ENCODE data around the gene ASL.

ASL gene

DNA sequence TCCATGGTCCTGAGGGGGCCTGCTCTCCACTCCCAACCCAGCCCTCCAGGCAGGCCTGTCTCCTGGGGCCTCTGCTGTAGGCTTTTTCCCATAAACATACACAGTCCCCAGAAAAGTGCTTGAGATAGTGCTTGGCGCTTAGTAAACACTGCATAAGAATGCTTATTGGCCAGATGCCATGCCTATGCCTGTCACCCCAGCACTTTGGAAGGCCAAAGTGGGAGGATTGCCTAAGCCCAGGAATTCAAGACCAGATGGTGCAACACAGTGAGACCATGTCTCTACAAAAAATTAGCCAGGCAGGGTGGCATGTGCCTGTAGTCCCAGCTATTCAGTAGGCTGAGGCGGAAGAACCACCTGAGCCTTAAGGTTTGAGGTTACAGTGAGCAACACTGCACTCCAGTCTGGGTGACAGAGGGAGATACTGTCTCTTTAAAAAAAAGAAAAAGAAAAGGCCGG is 24.6 kb upstream of the ASL start:
- Mint-ChIP-seq H3K9me3 (no peaks in the 10 kb centered on the region), H3K27ac (peak overlapping the region; percentile 39), H3K4me3 (no peak overlapping the region), H3K4me1 (peaks cover 10% of the 10 kb centered on the region), H3K27me3 (ENCODE audit: low read depth, poor library complexity) (no peaks in the 10 kb centered on the region), H3K36me3 (ENCODE audit: low read depth) (no peaks in the 10 kb centered on the region)
- DNase-seq: no peak
- no peak for TF ChIP-seq CTCF (IDR thresholded peaks at IDR 0.05)

DNA sequence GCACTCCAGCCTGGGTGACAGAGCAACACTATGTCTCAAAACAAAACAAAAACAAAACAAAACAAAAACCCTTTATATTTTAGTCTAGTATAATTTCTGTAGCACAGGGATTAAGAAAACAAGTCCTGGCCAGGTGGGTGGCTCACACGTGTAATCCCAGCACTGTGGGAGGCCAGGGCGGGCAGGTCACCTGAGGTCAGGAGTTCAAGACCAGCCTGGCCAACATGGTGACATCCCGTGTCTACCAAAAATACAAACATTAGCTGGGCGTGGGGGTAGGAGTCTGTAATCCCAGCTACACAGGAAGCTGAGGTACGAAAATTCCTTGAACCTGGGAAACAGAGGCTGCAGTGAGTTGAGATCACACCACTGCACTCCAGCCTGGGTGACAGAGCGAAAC is 23.2 kb upstream of the ASL start:
- H3K9me3 Mint-ChIP-seq: no peaks in the 10 kb centered on the region
- H3K4me3 Mint-ChIP-seq: no peak overlapping the region
- no peaks in the 10 kb centered on the region for H3K27me3 Mint-ChIP-seq (ENCODE audit: low read depth, poor library complexity)
- no peak overlapping the region for H3K27ac Mint-ChIP-seq
- H3K4me1 Mint-ChIP-seq: peaks cover 8% of the 10 kb centered on the region
- no peak for TF ChIP-seq CTCF (IDR thresholded peaks at IDR 0.05)
- no peaks in the 10 kb centered on the region for H3K36me3 Mint-ChIP-seq (ENCODE audit: low read depth)
- DNase-seq: no peak

GRCh38 chr7:66054063-66054462 is 21.6 kb upstream of the ASL start:
- no peak for DNase-seq
- Mint-ChIP-seq H3K4me1 (peaks cover 5% of the 10 kb centered on the region), H3K27ac (no peak overlapping the region), H3K9me3 (no peaks in the 10 kb centered on the region), H3K36me3 (ENCODE audit: low read depth) (no peaks in the 10 kb centered on the region), H3K4me3 (no peak overlapping the region), H3K27me3 (ENCODE audit: low read depth, poor library complexity) (no peaks in the 10 kb centered on the region)
- no peak for TF ChIP-seq CTCF (IDR thresholded peaks at IDR 0.05)

GRCh38 chr7:66055321-66055956 is 20.2 kb upstream of the ASL start:
- H3K27me3 Mint-ChIP-seq (ENCODE audit: low read depth, poor library complexity): no peaks in the 10 kb centered on the region
- H3K36me3 Mint-ChIP-seq (ENCODE audit: low read depth): no peaks in the 10 kb centered on the region
- H3K9me3 Mint-ChIP-seq: no peaks in the 10 kb centered on the region
- H3K4me3 Mint-ChIP-seq: no peak overlapping the region
- no peak for TF ChIP-seq CTCF (IDR thresholded peaks at IDR 0.05)
- no peak for DNase-seq
- no peak overlapping the region for H3K27ac Mint-ChIP-seq
- peaks cover 5% of the 10 kb centered on the region for H3K4me1 Mint-ChIP-seq

DNA sequence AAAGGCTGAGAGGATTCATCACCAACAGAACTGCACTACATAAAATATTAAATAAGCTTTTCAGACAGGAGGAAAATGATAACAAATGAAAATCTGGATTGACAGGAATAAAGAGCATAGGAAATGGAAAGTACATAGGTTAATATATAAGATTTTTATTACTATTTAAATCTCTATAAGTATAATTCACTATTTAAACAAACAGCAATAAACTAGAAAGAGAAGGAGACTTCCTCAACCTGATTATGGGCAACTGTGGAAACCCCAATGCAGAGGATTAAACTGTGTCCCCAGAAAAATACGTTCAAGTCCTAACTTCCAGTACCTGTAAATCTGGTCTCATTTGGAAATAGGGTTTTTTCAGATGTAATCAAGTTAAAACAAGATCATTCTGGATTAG is 14.8 kb upstream of the ASL start:
- TF ChIP-seq CTCF (IDR thresholded peaks at IDR 0.05): no peak
- H3K9me3 Mint-ChIP-seq: peaks cover 8% of the 10 kb centered on the region
- H3K4me1 Mint-ChIP-seq: peaks cover 5% of the 10 kb centered on the region
- no peak overlapping the region for H3K4me3 Mint-ChIP-seq
- H3K36me3 Mint-ChIP-seq (ENCODE audit: low read depth): no peaks in the 10 kb centered on the region
- no peak for DNase-seq
- H3K27ac Mint-ChIP-seq: no peak overlapping the region
- peaks cover 2% of the 10 kb centered on the region for H3K27me3 Mint-ChIP-seq (ENCODE audit: low read depth, poor library complexity)

DNA sequence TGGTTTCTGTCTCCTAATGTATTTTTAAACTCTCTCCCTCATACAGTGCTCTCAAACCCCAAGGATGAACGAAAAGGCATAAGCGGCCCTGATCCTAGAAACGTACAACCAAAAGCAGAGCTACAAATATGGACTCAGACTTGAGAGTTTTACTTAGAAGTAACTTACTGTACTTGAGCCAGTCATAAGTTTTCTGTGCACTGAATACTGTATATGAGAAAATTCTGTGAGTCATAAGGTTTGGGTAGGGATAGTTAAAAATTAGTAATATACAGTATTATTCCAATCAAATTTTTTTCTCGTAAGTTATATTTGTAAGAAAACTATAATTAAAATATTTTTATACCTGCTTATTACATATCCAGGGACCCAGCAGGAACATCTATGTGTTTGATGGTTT is 5.9 kb upstream of the ASL start:
- H3K4me3 Mint-ChIP-seq: no peak overlapping the region
- H3K36me3 Mint-ChIP-seq (ENCODE audit: low read depth): no peaks in the 10 kb centered on the region
- no peak for TF ChIP-seq CTCF (IDR thresholded peaks at IDR 0.05)
- no peak overlapping the region for H3K27ac Mint-ChIP-seq
- no peak for DNase-seq
- peaks cover 5% of the 10 kb centered on the region for H3K4me1 Mint-ChIP-seq
- H3K27me3 Mint-ChIP-seq (ENCODE audit: low read depth, poor library complexity): peaks cover 17% of the 10 kb centered on the region
- peaks cover 13% of the 10 kb centered on the region for H3K9me3 Mint-ChIP-seq

Measured in nephron progenitor cell (in vitro differentiated cells).